Activated CD4-positive, alpha-beta T cell treated with anti-CD3 and anti-CD28 coated beads, Interleukin-2, amount 50 U/mL, for 16 hours (primary cell): ENCODE data around the gene NPLOC4.

Source experiments
- DNase-seq: peaks from one replicate; pipeline ENCODE4 v3.0.0-alpha.2; 2020

NPLOC4 gene

DNA sequence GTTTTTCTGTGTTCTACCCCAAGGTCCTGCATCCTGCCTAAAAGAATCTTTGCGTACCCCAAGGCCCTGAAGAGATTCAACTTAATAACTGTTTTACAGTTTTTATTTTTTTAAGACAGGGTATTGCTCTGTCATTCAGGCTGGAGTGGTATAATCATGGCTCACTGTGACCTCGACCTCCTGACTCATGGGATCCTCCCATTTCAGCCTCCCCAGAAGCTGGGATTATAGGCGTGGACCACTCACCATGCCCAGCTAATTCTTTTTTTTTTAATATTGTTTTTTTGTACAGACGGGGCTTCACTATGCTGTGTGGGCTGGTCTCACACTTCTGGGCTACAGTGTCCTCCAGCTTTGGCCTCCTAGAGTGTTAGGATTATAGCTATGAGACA lies 75.4 kb downstream of the NPLOC4 start:
- no peak for DNase-seq

DNA sequence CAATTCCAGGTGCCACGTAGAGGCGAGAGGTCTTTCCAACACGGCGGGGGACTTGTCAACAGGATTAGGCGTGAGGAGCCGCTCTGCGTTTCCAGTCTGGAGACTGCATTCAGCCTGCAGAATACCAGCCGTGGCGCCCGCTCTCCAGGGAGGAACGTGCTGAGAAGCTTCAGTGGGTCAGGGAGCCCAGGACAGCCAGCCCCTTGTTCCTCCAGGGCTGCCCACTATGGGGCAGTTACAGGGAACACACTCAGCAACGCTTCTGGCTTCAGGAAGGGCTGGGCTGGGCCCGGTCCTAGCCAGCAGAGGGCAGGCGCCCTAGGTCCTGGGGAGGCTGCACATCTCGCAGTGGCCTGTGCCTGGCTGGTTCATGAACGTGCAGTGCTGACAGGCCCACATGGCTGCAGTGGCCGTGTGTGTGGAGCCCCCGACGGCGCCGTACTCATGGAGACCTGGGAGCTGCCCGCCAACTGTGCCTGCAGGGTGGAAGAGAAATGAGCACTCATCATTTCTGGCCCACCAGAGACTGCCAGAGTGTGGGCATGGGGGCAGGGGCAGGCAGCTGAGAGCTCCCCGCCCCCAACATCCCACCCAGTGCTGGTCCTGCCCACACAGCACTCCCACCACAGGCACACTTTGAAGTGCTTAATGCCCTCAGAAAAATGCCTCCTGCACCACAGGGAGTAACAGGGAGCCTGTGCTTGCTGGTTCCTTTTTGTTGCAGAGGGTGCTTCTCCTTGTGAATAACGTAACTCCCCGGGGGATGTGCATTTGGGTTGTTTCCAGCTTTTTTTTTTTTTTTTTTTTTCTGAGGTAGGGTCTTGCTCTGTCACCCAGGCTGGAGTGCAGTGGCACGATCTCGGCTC lies 77.7 kb downstream of the NPLOC4 start:
- DNase-seq, result no peak

DNA sequence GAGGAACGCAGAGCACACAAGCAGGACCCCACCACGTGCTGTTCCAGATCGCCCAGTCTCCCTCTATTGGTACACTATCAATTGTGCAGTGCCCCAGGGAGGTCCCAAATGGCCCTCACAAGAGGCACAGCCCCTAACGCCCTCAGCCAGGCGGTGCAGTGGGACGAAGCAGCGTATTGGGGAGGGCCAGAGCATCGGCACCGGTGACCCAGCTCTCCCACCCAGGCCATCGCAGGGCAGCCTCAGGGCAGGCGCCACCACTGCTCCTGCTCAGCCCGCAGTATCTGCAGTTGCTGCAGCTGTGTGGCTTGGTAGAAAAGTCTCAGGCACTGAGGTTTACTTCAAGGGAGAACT lies 78.8 kb downstream of the NPLOC4 start:
- no peak for DNase-seq

- no peak for DNase-seq
Observed at GRCh38 chr17:81557276-81558114, 79.4 kb downstream of the NPLOC4 start.

DNA sequence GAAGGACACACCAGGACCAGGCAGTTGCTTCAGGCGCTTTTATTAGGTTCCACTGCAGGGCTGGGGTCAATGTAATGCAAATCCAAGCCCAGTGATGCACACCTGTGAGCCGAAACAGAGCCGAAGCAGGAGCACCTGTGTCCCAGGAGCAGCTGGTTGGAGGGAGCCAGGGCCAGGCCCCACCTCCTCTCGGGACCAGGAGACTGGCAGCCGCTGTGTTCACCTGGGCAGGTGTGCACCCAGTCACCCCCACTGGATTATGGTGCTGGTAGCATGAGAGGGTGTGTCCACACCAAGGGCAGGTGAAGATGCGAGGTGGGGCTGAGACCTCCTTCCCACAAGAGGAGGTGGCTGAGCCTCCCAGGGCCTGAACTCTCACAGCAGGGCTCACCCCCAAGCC lies 80.0 kb downstream of the NPLOC4 start:
- no peak for DNase-seq

GRCh38 chr17:81556175-81556691 lies 80.7 kb downstream of the NPLOC4 start:
- no peak for DNase-seq

DNA sequence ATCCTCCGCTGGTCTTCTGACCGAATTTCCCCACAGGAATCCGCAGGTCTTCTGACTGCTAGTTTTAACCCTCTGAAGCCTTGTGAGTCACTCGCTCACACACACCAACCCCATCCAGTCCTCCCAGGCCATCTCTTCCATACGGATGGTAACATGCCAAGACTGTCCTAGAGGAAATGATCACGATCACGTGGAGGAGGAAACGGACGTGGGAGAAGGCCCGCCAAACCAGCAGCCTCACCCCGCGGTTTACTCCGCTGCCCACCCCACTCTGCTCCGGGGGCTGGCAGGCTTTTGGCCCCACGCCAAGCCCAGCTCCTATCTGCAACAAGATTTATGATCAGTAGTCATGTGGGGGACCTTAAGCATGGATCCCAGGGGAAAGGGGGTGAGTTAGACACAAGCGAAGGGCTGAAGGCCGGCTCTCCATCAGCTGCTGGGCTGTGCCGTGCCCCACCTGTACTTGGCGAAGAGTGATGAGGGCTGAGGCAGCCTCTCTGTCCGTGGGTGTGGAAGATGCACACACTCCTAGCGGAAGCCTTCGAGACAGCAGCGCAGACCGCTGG lies 83.2 kb downstream of the NPLOC4 start:
- DNase-seq, result no peak

- peak; percentile 83 for DNase-seq
Observed at GRCh38 chr17:81553018-81553615, 83.8 kb downstream of the NPLOC4 start.

DNA sequence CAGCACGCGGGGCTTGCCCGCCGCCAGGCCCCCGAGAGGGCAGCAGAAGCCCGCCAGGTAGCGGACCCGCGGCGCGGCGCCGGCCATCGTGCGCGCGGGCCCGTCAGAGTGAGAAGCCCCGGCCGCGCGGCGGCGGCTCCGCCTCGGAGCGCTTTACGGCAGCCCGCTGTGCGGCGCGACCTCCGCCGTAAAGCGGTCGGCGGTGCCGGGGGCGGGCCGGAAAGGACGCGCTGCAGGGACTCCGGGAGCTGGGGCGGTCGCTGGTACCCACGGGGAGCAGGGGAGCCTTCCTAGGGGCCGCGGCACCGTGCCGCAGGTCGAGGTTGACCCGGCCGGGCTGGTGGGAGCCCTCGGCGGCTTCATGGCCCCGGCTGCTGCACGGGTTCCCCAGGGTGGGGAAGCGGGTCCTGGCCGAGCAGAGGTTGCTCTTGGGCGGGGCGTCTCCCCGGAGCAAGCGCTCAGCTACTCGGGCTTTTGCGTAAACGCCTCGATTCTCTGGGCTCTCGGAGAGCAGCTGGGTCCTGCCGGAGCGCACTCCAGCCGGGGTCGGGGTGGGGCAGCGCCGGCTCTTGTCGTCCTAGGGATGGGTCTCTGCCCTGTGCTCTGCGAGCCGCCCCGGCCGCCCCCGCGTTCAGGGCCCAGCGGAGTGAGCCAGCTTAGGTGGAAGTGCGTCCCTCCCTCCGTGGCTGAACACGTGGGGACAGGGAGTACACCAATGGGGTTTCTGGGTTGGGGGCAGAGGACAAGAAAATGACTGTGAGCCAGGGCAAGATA lies 84.5 kb downstream of the NPLOC4 start, which contains the start of gene FAAP100:
Gene FAAP100 (minus strand): TSS at position 110 of the 774 bp plus-strand sequence. CDS start 23 bp downstream, at position 87.
- DNase-seq, result peak; percentile 84

GRCh38 chr17:81551458-81552243 lies 85.3 kb downstream of the NPLOC4 start:
- no peak for DNase-seq

- no peak for DNase-seq
Observed at GRCh38 chr17:81550830-81551457, 86.0 kb downstream of the NPLOC4 start.

GRCh38 chr17:81550285-81550684 lies 86.6 kb downstream of the NPLOC4 start:
- DNase-seq, result no peak

GRCh38 chr17:81549826-81550225 lies 87.1 kb downstream of the NPLOC4 start:
- DNase-seq, result no peak

- no peak for DNase-seq
Observed at GRCh38 chr17:81549031-81549557, 87.8 kb downstream of the NPLOC4 start.

GRCh38 chr17:81547614-81547982 lies 89.3 kb downstream of the NPLOC4 start:
- no peak for DNase-seq

DNA sequence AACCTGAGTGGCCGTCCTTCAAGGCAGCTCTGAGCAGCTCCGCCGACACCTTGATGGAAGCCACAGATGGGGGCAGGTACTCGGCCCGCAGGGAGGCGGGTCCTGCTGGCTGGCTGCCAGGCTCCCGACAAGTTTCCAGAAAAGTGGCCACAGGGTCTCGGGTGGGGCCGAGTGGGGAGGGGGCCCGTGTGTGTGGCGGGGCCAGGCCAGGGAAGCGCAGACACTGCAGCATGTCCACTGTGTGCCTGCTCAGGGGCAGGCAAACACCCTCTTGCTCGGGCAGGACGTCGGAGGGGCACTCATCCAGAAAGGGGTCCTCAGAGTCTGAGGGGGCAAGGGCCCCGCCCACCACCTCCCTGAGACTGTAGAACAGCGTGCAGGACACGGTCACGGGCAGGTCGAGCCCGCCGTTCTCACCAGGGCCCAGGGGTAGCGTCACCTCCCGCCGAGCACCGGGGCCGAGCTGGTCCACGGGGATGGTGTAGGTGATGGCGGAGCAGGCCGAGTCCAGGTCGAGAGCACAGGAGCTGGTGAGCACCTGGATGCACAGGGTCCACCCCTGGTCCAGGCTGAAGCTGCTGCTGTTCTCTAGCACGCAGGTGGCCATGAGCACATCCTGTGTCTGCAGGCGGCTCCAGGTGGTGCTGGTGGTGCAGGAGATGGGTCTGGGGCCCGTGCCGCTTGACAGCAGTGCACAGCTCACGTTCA lies 89.9 kb downstream of the NPLOC4 start:
- no peak for DNase-seq

DNA sequence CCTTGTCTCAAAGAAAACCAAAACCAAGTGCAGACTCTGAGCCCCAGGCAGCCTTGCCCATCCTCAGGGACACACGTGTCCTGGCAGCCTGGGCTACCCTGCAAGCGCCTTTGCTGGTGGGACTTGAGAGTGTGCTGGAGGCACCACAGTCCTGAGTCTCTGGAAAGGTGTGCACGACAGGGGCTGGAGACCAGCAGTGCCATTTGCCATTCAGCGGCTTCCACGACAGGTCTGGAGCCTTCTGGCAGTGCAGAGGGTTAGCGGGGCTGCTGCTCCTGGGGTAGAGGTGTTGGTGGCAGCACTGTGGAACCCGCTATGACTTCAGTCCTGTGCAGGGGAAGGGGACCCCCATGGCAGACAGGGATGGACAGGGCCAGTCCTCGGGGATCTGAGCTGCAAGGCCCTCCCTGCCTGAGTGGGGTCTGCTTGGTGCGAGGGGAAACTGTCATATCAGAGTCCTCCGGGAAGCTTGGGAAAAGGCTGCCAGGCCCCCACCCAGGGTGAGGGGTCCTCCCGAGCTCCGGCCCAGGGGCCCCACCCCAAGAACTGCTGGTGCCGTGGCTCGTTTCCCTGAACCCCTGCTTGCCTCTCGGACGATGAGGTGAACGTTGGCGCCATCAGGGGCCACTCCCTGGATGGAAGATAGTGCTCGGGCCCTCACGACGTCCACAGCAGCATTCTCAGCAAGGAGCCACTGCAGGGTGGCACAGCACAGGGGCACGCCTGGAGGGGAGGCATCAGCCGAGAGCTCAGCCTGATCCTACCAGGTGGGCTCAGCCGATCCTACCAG lies 91.6 kb downstream of the NPLOC4 start:
- DNase-seq, result no peak

DNA sequence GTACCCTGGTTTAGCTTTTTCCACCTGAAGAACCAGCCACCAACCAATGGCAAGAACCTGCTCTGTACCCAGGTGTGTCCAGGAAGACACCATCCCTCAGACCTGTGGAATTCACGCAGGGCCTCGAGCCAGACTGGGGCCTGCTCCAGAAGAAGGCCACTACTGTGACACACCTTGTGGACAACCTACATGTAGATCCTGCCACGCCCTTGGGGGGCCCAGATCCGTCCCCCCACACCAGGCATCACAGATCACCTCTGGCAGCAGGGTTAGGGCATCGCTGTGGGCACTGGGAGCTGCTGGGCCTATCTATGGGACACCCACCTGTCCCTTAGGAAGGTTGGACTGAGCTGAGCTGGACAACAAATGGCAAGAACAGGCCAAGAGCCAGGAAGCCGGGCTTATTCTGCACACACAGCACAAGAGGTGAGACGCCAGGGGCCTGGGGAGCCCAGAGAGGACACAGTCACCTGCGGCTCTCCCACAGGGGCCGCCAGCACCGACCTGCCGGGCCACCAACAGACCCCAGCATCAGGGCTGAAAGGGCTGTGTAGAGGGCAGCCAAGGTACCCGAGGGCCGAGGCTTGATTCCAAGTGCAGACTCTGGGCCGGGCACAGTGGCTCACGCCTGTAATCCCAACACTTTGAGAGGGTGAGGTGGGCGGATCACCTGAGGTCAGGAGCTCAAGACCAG lies 92.5 kb downstream of the NPLOC4 start:
- no peak for DNase-seq
